ENCODE measurements around the gene UBE2F.
"Not testable (repeated sequence)": the region's sequence is repeated elsewhere in the genome, so short reads cannot be mapped to it uniquely, and the experiment has no call there.

Gene UBE2F

GRCh38 chr2:237981621-237982020 is 14.8 kb downstream of the UBE2F start:
- not testable (repeated sequence) for DNase-seq

- no peak for DNase-seq
Measured at GRCh38 chr2:237982039-237982725, 15.4 kb downstream of the UBE2F start.

- DNase-seq = no peak
Measured at GRCh38 chr2:237983922-237984321, 17.1 kb downstream of the UBE2F start.

- DNase-seq = no peak
Measured at GRCh38 chr2:237987268-237987667, 20.5 kb downstream of the UBE2F start.

- no peak for DNase-seq
Measured at GRCh38 chr2:237993701-237994100, 26.9 kb downstream of the UBE2F start.

GRCh38 chr2:237995036-237995435 is 28.2 kb downstream of the UBE2F start:
- no peak for DNase-seq

- no peak for DNase-seq
Measured at GRCh38 chr2:237996021-237996593, 29.3 kb downstream of the UBE2F start.

GRCh38 chr2:237997521-237997920 is 30.7 kb downstream of the UBE2F start:
- DNase-seq = no peak

- no peak for DNase-seq
Measured at GRCh38 chr2:237998530-237998929, 31.7 kb downstream of the UBE2F start.

GRCh38 chr2:238003234-238004031 is 36.6 kb downstream of the UBE2F start:
- no peak for DNase-seq

GRCh38 chr2:238004077-238004830 is 37.4 kb downstream of the UBE2F start:
- no peak for DNase-seq

GRCh38 chr2:238005528-238005927 is 38.7 kb downstream of the UBE2F start:
- no peak for DNase-seq

- no peak for DNase-seq
Measured at GRCh38 chr2:238006510-238006909, 39.7 kb downstream of the UBE2F start.

- no peak for DNase-seq
Measured at GRCh38 chr2:238007924-238008323, 41.1 kb downstream of the UBE2F start.

- DNase-seq = no peak
Measured at GRCh38 chr2:238009563-238009962, 42.7 kb downstream of the UBE2F start.

GRCh38 chr2:238010572-238010971 is 43.8 kb downstream of the UBE2F start:
- no peak for DNase-seq

GRCh38 chr2:238013806-238014205 is 47.0 kb downstream of the UBE2F start:
- no peak for DNase-seq

GRCh38 chr2:238015705-238016104 is 48.9 kb downstream of the UBE2F start:
- DNase-seq = no peak

GRCh38 chr2:238016526-238016925 is 49.7 kb downstream of the UBE2F start:
- no peak for DNase-seq

- no peak for DNase-seq
Measured at GRCh38 chr2:238019962-238020361, 53.1 kb downstream of the UBE2F start.

GRCh38 chr2:238020816-238021215 is 54.0 kb downstream of the UBE2F start:
- DNase-seq = no peak

- DNase-seq = no peak
Measured at GRCh38 chr2:238021327-238021726, 54.5 kb downstream of the UBE2F start.

- no peak for DNase-seq
Measured at GRCh38 chr2:238022594-238023157, 55.9 kb downstream of the UBE2F start.
